PC-9 (cell line): ENCODE data around the gene IKZF3.

Experiments used
- EZH2 ChIP-seq: fragments of 200-600 bp; sonication (generic); IDR thresholded peaks from 2 replicates; pipeline ENCODE4 v1.8.0; 2017; ENCODE audit warnings: antibody characterized with exemption, low read depth
- TF ChIP-seq, protein P1 (sequence below): fragments of 200-600 bp; sonication (generic); conservative IDR thresholded peaks from 2 replicates; pipeline ENCODE4 v1.6.1; 2017; ENCODE audit warnings: mixed run types, antibody characterized with exemption, mild to moderate bottlenecking, moderate library complexity

DNA sequence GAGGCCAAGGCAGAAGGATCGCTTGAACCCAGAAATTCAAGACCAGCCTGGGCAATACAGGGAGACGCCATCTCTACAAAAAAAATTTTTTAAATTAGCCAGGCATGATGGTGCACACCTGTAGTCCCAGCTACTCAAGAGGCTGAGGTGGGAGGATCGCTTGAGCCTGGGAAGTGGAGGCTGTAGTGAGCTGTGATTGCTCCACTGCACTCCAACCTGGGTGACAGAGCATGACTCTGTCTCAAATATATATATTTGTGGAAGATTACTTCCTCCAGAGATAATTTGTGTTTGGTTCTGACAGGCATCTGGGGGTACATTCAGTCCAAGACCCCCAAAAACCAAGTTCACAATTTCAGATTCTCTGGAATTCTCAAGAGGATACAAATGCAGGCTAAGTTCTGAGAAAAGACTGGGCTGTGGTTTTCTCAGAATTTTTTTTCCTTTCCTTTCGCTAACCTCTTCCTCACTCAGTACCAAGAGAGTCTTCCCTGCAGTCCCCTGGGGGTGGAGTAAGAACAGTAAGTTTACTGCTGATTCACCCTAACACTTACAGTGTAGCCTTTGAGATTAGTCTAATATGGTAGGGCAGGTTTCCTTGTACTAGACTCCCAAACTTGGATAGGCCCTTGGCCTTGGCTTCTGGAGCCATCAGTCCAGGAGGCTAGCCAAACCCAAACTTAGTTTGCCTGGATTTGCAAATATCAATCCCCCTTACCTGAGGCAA, 39.2 kb upstream of the IKZF3 start:
- TF ChIP-seq, protein P1, sequence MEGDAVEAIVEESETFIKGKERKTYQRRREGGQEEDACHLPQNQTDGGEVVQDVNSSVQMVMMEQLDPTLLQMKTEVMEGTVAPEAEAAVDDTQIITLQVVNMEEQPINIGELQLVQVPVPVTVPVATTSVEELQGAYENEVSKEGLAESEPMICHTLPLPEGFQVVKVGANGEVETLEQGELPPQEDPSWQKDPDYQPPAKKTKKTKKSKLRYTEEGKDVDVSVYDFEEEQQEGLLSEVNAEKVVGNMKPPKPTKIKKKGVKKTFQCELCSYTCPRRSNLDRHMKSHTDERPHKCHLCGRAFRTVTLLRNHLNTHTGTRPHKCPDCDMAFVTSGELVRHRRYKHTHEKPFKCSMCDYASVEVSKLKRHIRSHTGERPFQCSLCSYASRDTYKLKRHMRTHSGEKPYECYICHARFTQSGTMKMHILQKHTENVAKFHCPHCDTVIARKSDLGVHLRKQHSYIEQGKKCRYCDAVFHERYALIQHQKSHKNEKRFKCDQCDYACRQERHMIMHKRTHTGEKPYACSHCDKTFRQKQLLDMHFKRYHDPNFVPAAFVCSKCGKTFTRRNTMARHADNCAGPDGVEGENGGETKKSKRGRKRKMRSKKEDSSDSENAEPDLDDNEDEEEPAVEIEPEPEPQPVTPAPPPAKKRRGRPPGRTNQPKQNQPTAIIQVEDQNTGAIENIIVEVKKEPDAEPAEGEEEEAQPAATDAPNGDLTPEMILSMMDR: no peak
- TF ChIP-seq EZH2: no peak
